Ascending aorta (tissue), 2 donors: ENCODE data around the gene KCNIP1. TPM values are rescaled to one million over a fixed set of nuclear protein-coding genes. Genes with fewer than 3 reads are reported as not detected.

Experiments
- DNase-seq, 2 donors: peaks; one replicate each; pipeline ENCODE4 v3.0.0-alpha.2; 2019; ENCODE audit warnings: low spot score in 2 of 2
- H3K27ac ChIP-seq, 2 donors: fragments of 200-600 bp; sonication (generic); one replicate each; pipeline ENCODE4 v1.5.1; 2016 to 2017; ENCODE audit warnings: mild to moderate bottlenecking in 1 of 2
- H3K27me3 ChIP-seq: fragments of 200-600 bp; sonication (generic); one replicate; pipeline ENCODE4 v1.5.1; 2017
- H3K36me3 ChIP-seq, 2 donors: fragments of 200-600 bp; sonication (generic); one replicate each; pipeline ENCODE4 v1.5.1; 2016
- H3K4me1 ChIP-seq, 2 donors: fragments of 200-600 bp; sonication (generic); one replicate each; pipeline ENCODE4 v1.5.1; 2016 to 2017; ENCODE audit warnings: mild to moderate bottlenecking in 1 of 2
- H3K4me3 ChIP-seq, 2 donors: fragments of 200-600 bp; sonication (generic); one replicate each; pipeline ENCODE4 v1.5.1; 2016 to 2017; ENCODE audit warnings: mild to moderate bottlenecking in 1 of 2
- H3K9me3 ChIP-seq, 2 donors: fragments of 200-600 bp; sonication (generic); one replicate each; pipeline ENCODE4 v1.5.1; 2016
- CTCF ChIP-seq, 3 experiments: fragments of 200-600 bp in 2 of 3; fragments of 450-650 bp in 1 of 3; sonication (generic) in 2 of 3; IDR thresholded peaks; one replicate each; pipeline ENCODE4 v1.5.1; 2016 to 2019; ENCODE audit warnings: antibody characterized with exemption in 3 of 3, mild to moderate bottlenecking in 1 of 3, moderate library complexity in 1 of 3
- intact Hi-C: fragments of 100-400 bp; cut with DNase I; formaldehyde crosslinking; loops from one replicate; pipeline ENCODE4 v1.15.1; 2023
- total RNA-seq: library from RNA; depleted of rRNA; stranded (reverse); fragments of >200 nt; gene quantifications from one replicate; pipeline ENCODE4 v1.1.0, GENCODE V29; 2016

KCNIP1 gene
- total RNA-seq, 1 donor from 2014 or later, result not detected

DNA sequence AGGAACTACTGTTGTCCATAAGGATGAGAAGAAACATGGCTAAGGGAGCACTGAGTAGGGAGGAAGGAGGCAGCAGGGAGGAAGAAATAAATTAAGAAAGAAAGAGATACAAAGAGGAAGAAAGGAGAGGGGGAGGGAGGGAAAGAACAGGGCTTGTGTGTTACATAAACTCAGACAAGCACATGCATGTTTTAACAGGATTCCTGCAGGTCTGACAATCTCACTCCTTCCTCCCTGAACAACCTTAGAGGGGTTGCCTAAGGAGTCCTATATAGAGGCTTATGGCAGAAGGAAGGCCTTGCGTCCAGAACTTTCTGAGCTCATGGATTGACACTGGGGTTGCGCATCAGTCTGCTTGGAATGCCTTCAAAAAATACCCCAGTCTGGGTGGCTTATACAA is 4.2 kb upstream of the KCNIP1 start:
- Histone ChIP-seq H3K36me3 (no peaks in the 10 kb centered on the region), H3K27me3 (no peaks in the 10 kb centered on the region), H3K27ac (no peak overlapping the region), H3K9me3 (no peaks in the 10 kb centered on the region), H3K4me1 (no peaks in the 10 kb centered on the region), H3K4me3 (no peak overlapping the region)
- no peak for DNase-seq
- intact Hi-C loops, result no loop called here
- no peak for TF ChIP-seq CTCF (IDR thresholded peaks at IDR 0.05)

DNA sequence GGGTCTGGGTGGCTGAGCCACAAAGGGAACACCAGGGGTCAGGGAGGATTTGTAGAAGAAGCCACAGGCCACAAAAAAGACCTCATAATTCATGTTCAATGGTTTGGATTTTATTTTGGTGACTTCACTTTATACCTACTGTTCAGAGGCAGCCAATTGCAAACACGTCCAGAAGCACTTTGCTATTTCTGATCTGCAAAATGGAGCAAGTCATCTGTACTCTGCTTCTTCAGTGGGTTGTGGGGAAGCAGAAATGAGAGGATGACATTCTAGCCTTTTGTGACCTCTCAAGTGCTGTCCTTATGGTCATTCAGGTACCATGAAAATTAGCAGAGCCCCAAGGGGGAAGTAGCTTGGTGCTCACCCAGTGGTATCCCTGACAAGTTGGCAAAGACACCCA is 2.5 kb upstream of the KCNIP1 start:
- Histone ChIP-seq H3K4me3 (no peak overlapping the region), H3K4me1 (no peaks in the 10 kb centered on the region), H3K36me3 (no peaks in the 10 kb centered on the region), H3K9me3 (no peaks in the 10 kb centered on the region), H3K27me3 (no peaks in the 10 kb centered on the region), H3K27ac (no peak overlapping the region)
- no peak for DNase-seq
- TF ChIP-seq CTCF (IDR thresholded peaks at IDR 0.05), result no peak
- intact Hi-C loops, result no loop called here

DNA sequence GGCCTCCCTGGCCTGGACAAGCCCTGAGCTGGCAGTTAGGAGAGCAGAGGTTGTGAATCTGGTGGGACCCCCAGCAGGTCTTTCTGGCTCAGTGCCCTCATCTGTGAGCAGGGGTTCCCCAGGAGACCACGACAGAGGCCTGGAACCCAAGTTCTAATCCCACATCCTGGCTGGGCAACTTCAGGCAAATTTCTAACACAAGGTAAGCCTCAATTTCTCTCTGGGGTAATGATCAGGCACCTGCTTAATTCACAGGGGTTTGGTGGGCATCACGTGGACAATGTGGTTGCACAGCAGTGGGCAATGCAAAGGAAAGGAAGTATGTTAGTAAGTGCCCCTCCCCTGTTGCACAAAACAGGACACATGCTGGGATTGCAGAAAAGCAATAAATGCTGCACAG is 1.9 kb upstream of the KCNIP1 start:
- H3K27me3 ChIP-seq, result no peaks in the 10 kb centered on the region
- no peaks in the 10 kb centered on the region for H3K9me3 ChIP-seq
- H3K4me1 ChIP-seq, result no peaks in the 10 kb centered on the region
- H3K4me3 ChIP-seq, result no peak overlapping the region
- H3K36me3 ChIP-seq, result no peaks in the 10 kb centered on the region
- no peak overlapping the region for H3K27ac ChIP-seq
- intact Hi-C loops, result no loop called here
- no peak for TF ChIP-seq CTCF (IDR thresholded peaks at IDR 0.05)
- DNase-seq, result no peak

GRCh38 chr5:170504616-170505266 is 921 bp downstream of the KCNIP1 start:
- no peak for DNase-seq
- Histone ChIP-seq H3K4me1 (no peaks in the 10 kb centered on the region), H3K27ac (no peak overlapping the region), H3K4me3 (no peak overlapping the region), H3K27me3 (no peaks in the 10 kb centered on the region), H3K9me3 (no peaks in the 10 kb centered on the region), H3K36me3 (no peaks in the 10 kb centered on the region)
- intact Hi-C loops, result no loop called here
- TF ChIP-seq CTCF (IDR thresholded peaks at IDR 0.05), result no peak

DNA sequence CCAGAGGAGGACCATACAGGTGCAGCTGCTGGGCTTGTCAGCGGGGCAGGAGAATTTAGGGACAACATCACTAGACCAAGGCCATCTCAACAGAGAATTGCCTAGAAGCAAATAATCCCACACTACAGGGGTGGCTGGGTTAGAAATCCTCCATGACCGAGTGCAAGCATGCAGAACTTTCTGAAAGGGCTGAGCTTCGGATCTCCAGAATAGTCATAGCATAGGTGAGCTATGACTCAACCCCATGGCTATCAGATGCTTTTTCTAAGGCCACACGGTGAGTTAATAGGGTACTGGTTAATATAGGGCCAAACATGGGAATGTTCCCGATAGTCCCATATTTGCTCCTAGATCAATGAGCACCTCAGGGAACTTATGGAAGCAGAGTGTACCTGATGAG is 4.2 kb downstream of the KCNIP1 start:
- no peaks in the 10 kb centered on the region for H3K36me3 ChIP-seq
- no peaks in the 10 kb centered on the region for H3K27me3 ChIP-seq
- no peak overlapping the region for H3K27ac ChIP-seq
- H3K4me3 ChIP-seq, result no peak overlapping the region
- no peak for DNase-seq
- no peak for TF ChIP-seq CTCF (IDR thresholded peaks at IDR 0.05)
- intact Hi-C loops, result no loop called here
- H3K4me1 ChIP-seq, result no peaks in the 10 kb centered on the region
- no peaks in the 10 kb centered on the region for H3K9me3 ChIP-seq
